Trophoblast cell (in vitro differentiated cells and primary cell): ENCODE results near the gene PSME3IP1.

Experiments used
- DNase-seq, 2 donors: peaks; one replicate each; pipeline ENCODE4 v3.0.0-alpha.2; 2016
- H2AFZ ChIP-seq: 2 replicates; pipeline ENCODE4 v1.6.1; 2013; ENCODE audit warnings: low read length, moderate library complexity, mild to moderate bottlenecking; ENCODE audit not compliant: insufficient read depth, poor library complexity
- H2AK5ac ChIP-seq: 2 replicates; pipeline ENCODE4 v1.6.1; 2013; ENCODE audit warnings: mild to moderate bottlenecking, low read length
- H2BK120ac ChIP-seq: 2 replicates; pipeline ENCODE4 v1.6.1; 2013; ENCODE audit warnings: low read length, mild to moderate bottlenecking, moderate library complexity; ENCODE audit not compliant: insufficient read depth, poor library complexity
- H2BK12ac ChIP-seq: 2 replicates; pipeline ENCODE4 v1.6.1; 2013; ENCODE audit warnings: mild to moderate bottlenecking, low read length, moderate library complexity
- H2BK5ac ChIP-seq: 2 replicates; pipeline ENCODE4 v1.6.1; 2013; ENCODE audit warnings: low read length, low read depth, moderate library complexity, mild to moderate bottlenecking; ENCODE audit not compliant: poor library complexity
- H3K14ac ChIP-seq: 2 replicates; pipeline ENCODE4 v1.6.1; 2013; ENCODE audit warnings: mild to moderate bottlenecking, low read length
- H3K18ac ChIP-seq: 2 replicates; pipeline ENCODE4 v1.6.1; 2013; ENCODE audit warnings: mild to moderate bottlenecking, low read length
- H3K23ac ChIP-seq: 2 replicates; pipeline ENCODE4 v1.6.1; 2013; ENCODE audit warnings: low read length
- H3K27ac ChIP-seq: 2 replicates; pipeline ENCODE4 v1.5.1; 2013; ENCODE audit warnings: low read depth, mild to moderate bottlenecking, inconsistent platforms, low read length, moderate library complexity
- H3K27me3 ChIP-seq: 2 replicates; pipeline ENCODE4 v1.6.1; 2013; ENCODE audit warnings: inconsistent platforms, mild to moderate bottlenecking, low read length, moderate library complexity; ENCODE audit not compliant: insufficient read depth
- H3K36me3 ChIP-seq, 2 experiments: 1 replicate in 1 of 2; 2 replicates in 1 of 2; pipeline ENCODE4 v1.6.1; 2013; ENCODE audit warnings: low read length in 2 of 2, mild to moderate bottlenecking in 2 of 2, moderate library complexity in 1 of 2; ENCODE audit not compliant: insufficient read depth in 2 of 2, control insufficient read depth in 1 of 2
- H3K4ac ChIP-seq: 2 replicates; pipeline ENCODE4 v1.6.1; 2013; ENCODE audit warnings: low read depth, mild to moderate bottlenecking, low read length, moderate library complexity
- H3K4me1 ChIP-seq, 2 experiments: 1 replicate in 1 of 2; 2 replicates in 1 of 2; pipeline ENCODE4 v1.6.1; 2013; ENCODE audit warnings: low read length in 2 of 2, mild to moderate bottlenecking in 2 of 2, moderate library complexity in 1 of 2; ENCODE audit not compliant: insufficient read depth in 2 of 2, control insufficient read depth in 1 of 2
- H3K4me2 ChIP-seq: 2 replicates; pipeline ENCODE4 v1.6.1; 2013; ENCODE audit warnings: inconsistent platforms, mild to moderate bottlenecking, low read length, moderate library complexity
- H3K4me3 ChIP-seq: 2 replicates; pipeline ENCODE4 v1.5.1; 2013; ENCODE audit warnings: mild to moderate bottlenecking, low read depth, low read length, inconsistent platforms
- H3K79me1 ChIP-seq: one replicate; pipeline ENCODE4 v1.6.1; 2013; ENCODE audit warnings: low read length
- H3K79me2 ChIP-seq: 2 replicates; pipeline ENCODE4 v1.6.1; 2013; ENCODE audit warnings: low read length, mild to moderate bottlenecking; ENCODE audit not compliant: control insufficient read depth, insufficient read depth, poor library complexity
- H3K9ac ChIP-seq: 2 replicates; pipeline ENCODE4 v1.6.1; 2013; ENCODE audit warnings: mild to moderate bottlenecking, low read length
- H3K9me3 ChIP-seq: 2 replicates; pipeline ENCODE4 v1.6.1; 2013; ENCODE audit warnings: low read depth, mild to moderate bottlenecking, control low read depth, inconsistent platforms, low read length; ENCODE audit not compliant: insufficient read depth
- H4K12ac ChIP-seq: 2 replicates; pipeline ENCODE4 v1.6.1; 2013; ENCODE audit warnings: low read depth, mild to moderate bottlenecking, low read length, moderate library complexity
- H4K8ac ChIP-seq: 2 replicates; pipeline ENCODE4 v1.6.1; 2013; ENCODE audit warnings: low read depth, mild to moderate bottlenecking, low read length, moderate library complexity
- H4K91ac ChIP-seq: one replicate; pipeline ENCODE4 v1.6.1; 2013; ENCODE audit warnings: low read depth, mild to moderate bottlenecking, low read length, moderate library complexity
- WGBS: extraction: QIAGEN DNeasy Blood & Tissue Kit; methylation state at CpG from one replicate; pipeline ENCODE4 v1.1.7; 2013; ENCODE audit warnings: missing lambda C conversion rate; ENCODE audit not compliant: insufficient read length, insufficient coverage; ENCODE audit errors: extremely low coverage; 5-methylcytosine and 5-hydroxymethylcytosine counted together

PSME3IP1 gene

GRCh38 chr16:57151369-57151768 is 34.5 kb downstream of the PSME3IP1 start:
- peaks cover 19 to 33% of the 10 kb centered on the region in 2 experiments for H3K36me3 ChIP-seq
- H4K12ac ChIP-seq = no peak overlapping the region
- WGBS = no CpG with 5 or more reads among the region's 2 CpGs

GRCh38 chr16:57150682-57151330 is 35.0 kb downstream of the PSME3IP1 start:
- H2AK5ac ChIP-seq = no peak overlapping the region
- no peaks in the 10 kb centered on the region for H3K79me2 ChIP-seq
- H3K4me1 ChIP-seq = no peaks in the 10 kb centered on the region
- no CpG with 5 or more reads among the region's 9 CpGs for WGBS
- H3K79me1 ChIP-seq = no peaks in the 10 kb centered on the region
- no peak overlapping the region for H4K91ac ChIP-seq
- no peaks in the 10 kb centered on the region for H3K27me3 ChIP-seq
- H2AFZ ChIP-seq = no peak overlapping the region
- no peak overlapping the region for H3K18ac ChIP-seq
- H3K4ac ChIP-seq = no peak overlapping the region
- H4K12ac ChIP-seq = no peak overlapping the region
- H3K14ac ChIP-seq = no peak overlapping the region
- DNase-seq = no peak
- no peak overlapping the region for H2BK5ac ChIP-seq
- H3K9me3 ChIP-seq = peaks cover 3% of the 10 kb centered on the region
- no peak overlapping the region for H3K9ac ChIP-seq
- no peak overlapping the region for H2BK120ac ChIP-seq
- no peak overlapping the region for H3K27ac ChIP-seq
- no peak overlapping the region for H3K4me2 ChIP-seq
- no peak overlapping the region for H3K4me3 ChIP-seq
- H3K36me3 ChIP-seq = peaks cover 19 to 37% of the 10 kb centered on the region in 2 experiments
- H3K23ac ChIP-seq = no peak overlapping the region
- H4K8ac ChIP-seq = no peak overlapping the region
- H2BK12ac ChIP-seq = no peak overlapping the region

More at GRCh38 chr16:57151369-57151768, 34.5 kb downstream of the PSME3IP1 start:
- H3K9ac ChIP-seq = no peak overlapping the region
- H3K79me1 ChIP-seq = no peaks in the 10 kb centered on the region
- no peak overlapping the region for H3K27ac ChIP-seq
- no peak overlapping the region for H3K4me2 ChIP-seq
- no peak overlapping the region for H2BK120ac ChIP-seq
- H3K4me3 ChIP-seq = no peak overlapping the region
- no peak overlapping the region for H3K23ac ChIP-seq
- H3K14ac ChIP-seq = no peak overlapping the region
- H2BK12ac ChIP-seq = no peak overlapping the region
- no peaks in the 10 kb centered on the region for H3K27me3 ChIP-seq
- DNase-seq = no peak
- H2AK5ac ChIP-seq = no peak overlapping the region
- no peak overlapping the region for H2AFZ ChIP-seq
- H3K79me2 ChIP-seq = no peaks in the 10 kb centered on the region
- H3K18ac ChIP-seq = no peak overlapping the region
- no peak overlapping the region for H4K91ac ChIP-seq
- H3K9me3 ChIP-seq = peaks cover 3% of the 10 kb centered on the region
- H3K4me1 ChIP-seq = no peaks in the 10 kb centered on the region
- no peak overlapping the region for H4K8ac ChIP-seq
- no peak overlapping the region for H3K4ac ChIP-seq
- H2BK5ac ChIP-seq = no peak overlapping the region

GRCh38 chr16:57149391-57149790 is 36.4 kb downstream of the PSME3IP1 start:
- Histone ChIP-seq H2AFZ (no peak overlapping the region), H4K91ac (no peak overlapping the region), H3K79me2 (no peaks in the 10 kb centered on the region), H3K4ac (no peak overlapping the region), H3K18ac (no peak overlapping the region), H2AK5ac (no peak overlapping the region), H3K9me3 (peaks cover 3% of the 10 kb centered on the region), H2BK12ac (no peak overlapping the region), H3K4me2 (no peak overlapping the region), H3K79me1 (no peaks in the 10 kb centered on the region), H2BK5ac (no peak overlapping the region), H3K36me3 (peaks cover 13 to 29% of the 10 kb centered on the region in 2 experiments), H4K12ac (no peak overlapping the region), H3K4me1 (no peaks in the 10 kb centered on the region), H3K14ac (no peak overlapping the region), H4K8ac (no peak overlapping the region), H3K23ac (no peak overlapping the region), H3K9ac (no peak overlapping the region), H3K27ac (no peak overlapping the region), H3K27me3 (no peaks in the 10 kb centered on the region), H2BK120ac (no peak overlapping the region), H3K4me3 (no peak overlapping the region)
- no peak for DNase-seq
- no CpG with 5 or more reads among the region's 10 CpGs for WGBS

- Histone ChIP-seq H3K36me3 (peaks cover 7 to 23% of the 10 kb centered on the region in 2 experiments), H4K12ac (no peak overlapping the region), H4K91ac (no peak overlapping the region)
These were observed 37.4 kb downstream of the PSME3IP1 start for GRCh38 chr16:57148481-57148880.

More at GRCh38 chr16:57148481-57148880, 37.4 kb downstream of the PSME3IP1 start:
- Histone ChIP-seq H3K4ac (no peak overlapping the region), H3K4me1 (no peaks in the 10 kb centered on the region), H2BK120ac (no peak overlapping the region), H2BK12ac (no peak overlapping the region), H3K4me2 (no peak overlapping the region), H3K27me3 (no peaks in the 10 kb centered on the region), H2BK5ac (no peak overlapping the region), H3K14ac (no peak overlapping the region), H3K27ac (no peak overlapping the region), H2AK5ac (no peak overlapping the region), H3K79me2 (no peaks in the 10 kb centered on the region), H3K9ac (no peak overlapping the region), H3K79me1 (no peaks in the 10 kb centered on the region), H4K8ac (no peak overlapping the region), H3K23ac (no peak overlapping the region), H3K18ac (no peak overlapping the region), H2AFZ (no peak overlapping the region), H3K4me3 (no peak overlapping the region), H3K9me3 (peaks cover 5% of the 10 kb centered on the region)
- no peak for DNase-seq
- WGBS = no CpG with 5 or more reads among the region's 6 CpGs
